Right lung (tissue), 10 donors: ENCODE data around the gene BCL7C. TPM values are rescaled to one million over a fixed set of nuclear protein-coding genes. Genes with fewer than 3 reads are reported as not detected.
"Not testable (repeated sequence)": the region's sequence is repeated elsewhere in the genome, so short reads cannot be mapped to it uniquely, and the experiment has no call there.

Experiments used
- DNase-seq, 2 donors: peaks; one replicate each; pipeline ENCODE4 v3.0.0-alpha.2; 2013
- long read RNA-seq, 8 donors: transcript quantifications; one replicate each; lab custom pipeline, GENCODE V29; 2026
- polyA plus RNA-seq, 5 donors: library from polyadenylated mRNA; unstranded; fragments of 120-200 nt; gene quantifications; one replicate each; pipeline versions ENCODE4 v1.2.1 to v1.2.3, GENCODE V29; 2013; ENCODE audit warnings: inconsistent platforms in 1 of 5, low replicate concordance in 1 of 5; ENCODE audit not compliant: insufficient read length in 5 of 5, insufficient read depth in 1 of 5

Gene BCL7C
- 10 to 100 TPM; 37.5 to 61.4 (median 43.5) TPM for polyA plus RNA-seq
- long read RNA-seq, donor 1, transcript BCL7C-203 (6 exons, 1,603 nt): minor isoform, 7 of 83 reads
- long read RNA-seq, donor 1, transcript BCL7C-201 (6 exons, 1,740 nt): major isoform, 34 of 83 reads
- long read RNA-seq, donor 1, partial matches to known transcripts: 42 of 83 reads
- long read RNA-seq, donor 1, other reads (novel, unspliced or antisense): 0 of 83 reads
- long read RNA-seq, donor 2, transcript BCL7C-201 (6 exons, 1,740 nt): major isoform, 26 of 43 reads
- long read RNA-seq, donor 2, partial matches to known transcripts: 15 of 43 reads
- long read RNA-seq, donor 2, other reads (novel, unspliced or antisense): 0 of 43 reads
- long read RNA-seq, donor 3, transcript BCL7C-201 (6 exons, 1,740 nt): major isoform, 43 of 80 reads
- long read RNA-seq, donor 3, partial matches to known transcripts: 33 of 80 reads
- long read RNA-seq, donor 3, other reads (novel, unspliced or antisense): 0 of 80 reads
- long read RNA-seq, donor 4, transcript BCL7C-201 (6 exons, 1,740 nt): major isoform, 23 of 45 reads
- long read RNA-seq, donor 4, partial matches to known transcripts: 18 of 45 reads
- long read RNA-seq, donor 4, other reads (novel, unspliced or antisense): 0 of 45 reads
- long read RNA-seq, donor 5, transcript BCL7C-201 (6 exons, 1,740 nt): major isoform, 64 of 123 reads
- long read RNA-seq, donor 5, transcript BCL7C-203 (6 exons, 1,603 nt): minor isoform, 7 of 123 reads
- long read RNA-seq, donor 5, partial matches to known transcripts: 38 of 123 reads
- long read RNA-seq, donor 5, other reads (novel, unspliced or antisense): 12 of 123 reads
- long read RNA-seq, donor 6, transcript BCL7C-201 (6 exons, 1,740 nt): major isoform, 52 of 76 reads
- long read RNA-seq, donor 6, transcript BCL7C-203 (6 exons, 1,603 nt): minor isoform, 6 of 76 reads
- long read RNA-seq, donor 6, partial matches to known transcripts: 16 of 76 reads
- long read RNA-seq, donor 6, other reads (novel, unspliced or antisense): 0 of 76 reads
- long read RNA-seq, donor 7, transcript BCL7C-201 (6 exons, 1,740 nt): major isoform, 57 of 64 reads
- long read RNA-seq, donor 7, partial matches to known transcripts: 0 of 64 reads
- long read RNA-seq, donor 7, other reads (novel, unspliced or antisense): 0 of 64 reads
- long read RNA-seq, donor 8, transcript BCL7C-201 (6 exons, 1,740 nt): major isoform, 13 of 31 reads
- long read RNA-seq, donor 8, partial matches to known transcripts: 18 of 31 reads
- long read RNA-seq, donor 8, other reads (novel, unspliced or antisense): 0 of 31 reads

- peak; percentile 92 for DNase-seq
Measured at GRCh38 chr16:30893744-30894539, at the start of gene BCL7C. TSS of gene BCL7C (minus strand) at chr16:30894077. CDS start at chr16:30893944, 133 bp downstream.

- no peak for DNase-seq
Measured at GRCh38 chr16:30942426-30942806, 48.5 kb upstream of the BCL7C start.

GRCh38 chr16:30941600-30942425 is 47.9 kb upstream of the BCL7C start:
- no peak for DNase-seq

GRCh38 chr16:30939571-30939970 is 45.7 kb upstream of the BCL7C start:
- DNase-seq: not testable (repeated sequence)

- no peak for DNase-seq
Measured at GRCh38 chr16:30937692-30938091, 43.8 kb upstream of the BCL7C start.

GRCh38 chr16:30934827-30935557 is 41.1 kb upstream of the BCL7C start:
- DNase-seq: no peak

- no peak for DNase-seq
Measured at GRCh38 chr16:30931068-30931650, 37.3 kb upstream of the BCL7C start.

- DNase-seq: no peak
Measured at GRCh38 chr16:30930160-30930571, 36.3 kb upstream of the BCL7C start.

- no peak for DNase-seq
Measured at GRCh38 chr16:30929167-30929566, 35.3 kb upstream of the BCL7C start.

GRCh38 chr16:30928390-30928789 is 34.5 kb upstream of the BCL7C start:
- DNase-seq: no peak

- peak; percentile 47 for DNase-seq
Measured at GRCh38 chr16:30927789-30928378, 34.0 kb upstream of the BCL7C start.

- DNase-seq: no peak
Measured at GRCh38 chr16:30926937-30927788, 33.3 kb upstream of the BCL7C start.

- no peak for DNase-seq
Measured at GRCh38 chr16:30925995-30926811, 32.3 kb upstream of the BCL7C start.

- no peak for DNase-seq
Measured at GRCh38 chr16:30925632-30925987, 31.7 kb upstream of the BCL7C start.

- no peak for DNase-seq
Measured at GRCh38 chr16:30924913-30925631, 31.2 kb upstream of the BCL7C start.
